ENCODE measurements around the gene SLIT2.

Gene SLIT2

GRCh38 chr4:20301161-20301560 is 49.5 kb downstream of the SLIT2 start:
- H3K27ac Mint-ChIP-seq, result no peak overlapping the region

More at GRCh38 chr4:20301161-20301560, 49.5 kb downstream of the SLIT2 start:
- H3K4me1 Mint-ChIP-seq (ENCODE audit: low read depth), result no peaks in the 10 kb centered on the region
- H3K4me3 Mint-ChIP-seq, result no peak overlapping the region
- no peaks in the 10 kb centered on the region for H3K9me3 Mint-ChIP-seq
- intact Hi-C loops (cut with micrococcal nuclease), result no loop called here
- no peaks in the 10 kb centered on the region for H3K36me3 Mint-ChIP-seq (ENCODE audit: low read depth)
- no peaks in the 10 kb centered on the region for H3K27me3 Mint-ChIP-seq

Measured in dendritic cell treated with granulocyte-macrophage colony-stimulating factor and Interleukin-4, amounts not matched to agents 40 ng/mL and 50 ng/mL, for 4 days (primary cell).